WTC11 (cell line): ENCODE measurements around the gene PGAP6. TPM values are rescaled to one million over a fixed set of nuclear protein-coding genes. Genes with fewer than 3 reads are reported as not detected.
A peak's percentile ranks its signal among the peaks of the same experiment; 100 is the strongest.

Experiments
- AR ChIP-seq: fragments of 250-450 bp; sonication (Bioruptor Pico); IDR thresholded peaks from 2 replicates; pipeline ENCODE4 v1.9.0; 2021; ENCODE audit warnings: mild to moderate bottlenecking
- E2F1 ChIP-seq: sonication (generic); formaldehyde crosslinking; IDR thresholded peaks from 2 replicates; pipeline ENCODE4 v1.8.0; 2022; ENCODE audit warnings: mild to moderate bottlenecking, missing genetic modification reagents
- EMX1 ChIP-seq: fragments of 250-450 bp; sonication (Bioruptor Pico); IDR thresholded peaks from 2 replicates; pipeline ENCODE4 v1.8.0; 2021; ENCODE audit warnings: mild to moderate bottlenecking
- FOXK1 ChIP-seq: sonication (generic); formaldehyde crosslinking; IDR thresholded peaks from 2 replicates; pipeline ENCODE4 v1.8.0; 2022; ENCODE audit warnings: mild to moderate bottlenecking, moderate library complexity, missing genetic modification reagents
- GRHL2 ChIP-seq: fragments of 250-450 bp; sonication (Bioruptor Pico); IDR thresholded peaks from 2 replicates; pipeline ENCODE4 v1.8.0; 2022; ENCODE audit warnings: mild to moderate bottlenecking, moderate library complexity; ENCODE audit not compliant: insufficient replicate concordance, severe bottlenecking
- GTF2I ChIP-seq: fragments of 250-450 bp; sonication (Bioruptor Pico); conservative IDR thresholded peaks from 2 replicates; pipeline ENCODE4 v1.4.0; 2021; ENCODE audit warnings: mild to moderate bottlenecking
- HMGA2 ChIP-seq: fragments of 250-450 bp; sonication (Bioruptor Pico); IDR thresholded peaks from 2 replicates; pipeline ENCODE4 v1.4.0; 2021; ENCODE audit warnings: mild to moderate bottlenecking, moderate library complexity
- JAZF1 ChIP-seq: fragments of 250-450 bp; sonication (Bioruptor Pico); IDR thresholded peaks from 2 replicates; pipeline ENCODE4 v1.9.0; 2021; ENCODE audit warnings: moderate library complexity, mild to moderate bottlenecking, inconsistent platforms
- NFYB ChIP-seq: sonication (generic); formaldehyde crosslinking; conservative IDR thresholded peaks from 2 replicates; pipeline ENCODE4 v1.8.0; 2022; ENCODE audit warnings: low read depth, missing genetic modification reagents
- NR3C1 ChIP-seq: sonication (generic); formaldehyde crosslinking; conservative IDR thresholded peaks from 2 replicates; pipeline ENCODE4 v1.8.1; 2023; ENCODE audit warnings: low read depth, mild to moderate bottlenecking, missing genetic modification reagents
- PREB ChIP-seq: sonication (generic); formaldehyde crosslinking; IDR thresholded peaks from 2 replicates; pipeline ENCODE4 v1.8.1; 2022; ENCODE audit warnings: mild to moderate bottlenecking, missing genetic modification reagents, moderate library complexity, borderline replicate concordance
- RORB ChIP-seq: fragments of 250-450 bp; sonication (Bioruptor Pico); IDR thresholded peaks from 2 replicates; pipeline ENCODE4 v1.9.0; 2021; ENCODE audit warnings: mild to moderate bottlenecking
- ZBTB43 ChIP-seq: sonication (generic); formaldehyde crosslinking; IDR thresholded peaks from 2 replicates; pipeline ENCODE4 v1.8.1; 2023; ENCODE audit warnings: mild to moderate bottlenecking, missing genetic modification reagents
- ZNF219 ChIP-seq: sonication (generic); formaldehyde crosslinking; IDR thresholded peaks from 2 replicates; pipeline ENCODE4 v1.8.0; 2023; ENCODE audit warnings: missing genetic modification reagents, mild to moderate bottlenecking, borderline replicate concordance
- ZNF416 ChIP-seq: fragments of 250-450 bp; sonication (Bioruptor Pico); IDR thresholded peaks from 2 replicates; pipeline ENCODE4 v1.9.0; 2021; ENCODE audit warnings: mild to moderate bottlenecking, inconsistent platforms
- total RNA-seq: library from RNA; stranded (reverse); gene quantifications from 3 replicates; pipeline ENCODE4 v1.2.3, GENCODE V29; 2021
- TF ChIP-seq, protein P1 (sequence below): sonication (generic); formaldehyde crosslinking; IDR thresholded peaks from 2 replicates; pipeline ENCODE4 v1.8.1; 2023; ENCODE audit warnings: mild to moderate bottlenecking, missing genetic modification reagents, moderate library complexity
- TF ChIP-seq, protein P2 (sequence below): fragments of 250-450 bp; sonication (Bioruptor Pico); conservative IDR thresholded peaks from 2 replicates; pipeline ENCODE4 v1.9.0; 2021; ENCODE audit warnings: mild to moderate bottlenecking
- TF ChIP-seq, protein P3 (sequence below): sonication (generic); formaldehyde crosslinking; IDR thresholded peaks from 2 replicates; pipeline ENCODE4 v1.8.1; 2023; ENCODE audit warnings: mild to moderate bottlenecking, missing genetic modification reagents, borderline replicate concordance
- TF ChIP-seq, protein P4 (sequence below): sonication (generic); formaldehyde crosslinking; conservative IDR thresholded peaks from 2 replicates; pipeline ENCODE4 v1.8.1; 2022; ENCODE audit warnings: mild to moderate bottlenecking, missing genetic modification reagents
- TF ChIP-seq, protein P5 (sequence below): sonication (generic); formaldehyde crosslinking; conservative IDR thresholded peaks from 2 replicates; pipeline ENCODE4 v1.8.1; 2023; ENCODE audit warnings: mild to moderate bottlenecking, low read depth, missing genetic modification reagents, moderate library complexity

PGAP6 gene
- total RNA-seq, 1 experiment from 2014 or later: 108 TPM

- TF ChIP-seq ZNF416 (CRISPR knock-in tag) (peak; percentile 91), E2F1 (CRISPR knock-in tag) (0 out of 2 replicates have a peak, but pooled peaks have one; percentile 31), NFYB (CRISPR knock-in tag) (no peak), EMX1 (CRISPR knock-in tag) (peak; percentile 83), RORB (CRISPR knock-in tag) (no peak), PREB (CRISPR knock-in tag) (no peak), JAZF1 (CRISPR knock-in tag) (no peak), GRHL2 (no peak), ZNF219 (no peak; the same call in 1 of the 2 replicates), NR3C1 (CRISPR knock-in tag) (no peak), ZBTB43 (CRISPR knock-in tag) (no peak), FOXK1 (CRISPR knock-in tag) (no peak; the same call in 1 of the 2 replicates), AR (CRISPR knock-in tag) (0 out of 2 replicates have a peak, but pooled peaks have one; percentile 30), GTF2I (CRISPR knock-in tag) (no peak), HMGA2 (CRISPR knock-in tag) (no peak)
- TF ChIP-seq, protein P1, sequence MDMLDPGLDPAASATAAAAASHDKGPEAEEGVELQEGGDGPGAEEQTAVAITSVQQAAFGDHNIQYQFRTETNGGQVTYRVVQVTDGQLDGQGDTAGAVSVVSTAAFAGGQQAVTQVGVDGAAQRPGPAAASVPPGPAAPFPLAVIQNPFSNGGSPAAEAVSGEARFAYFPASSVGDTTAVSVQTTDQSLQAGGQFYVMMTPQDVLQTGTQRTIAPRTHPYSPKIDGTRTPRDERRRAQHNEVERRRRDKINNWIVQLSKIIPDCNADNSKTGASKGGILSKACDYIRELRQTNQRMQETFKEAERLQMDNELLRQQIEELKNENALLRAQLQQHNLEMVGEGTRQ (CRISPR knock-in tag): peak; percentile 40
- TF ChIP-seq, protein P2, sequence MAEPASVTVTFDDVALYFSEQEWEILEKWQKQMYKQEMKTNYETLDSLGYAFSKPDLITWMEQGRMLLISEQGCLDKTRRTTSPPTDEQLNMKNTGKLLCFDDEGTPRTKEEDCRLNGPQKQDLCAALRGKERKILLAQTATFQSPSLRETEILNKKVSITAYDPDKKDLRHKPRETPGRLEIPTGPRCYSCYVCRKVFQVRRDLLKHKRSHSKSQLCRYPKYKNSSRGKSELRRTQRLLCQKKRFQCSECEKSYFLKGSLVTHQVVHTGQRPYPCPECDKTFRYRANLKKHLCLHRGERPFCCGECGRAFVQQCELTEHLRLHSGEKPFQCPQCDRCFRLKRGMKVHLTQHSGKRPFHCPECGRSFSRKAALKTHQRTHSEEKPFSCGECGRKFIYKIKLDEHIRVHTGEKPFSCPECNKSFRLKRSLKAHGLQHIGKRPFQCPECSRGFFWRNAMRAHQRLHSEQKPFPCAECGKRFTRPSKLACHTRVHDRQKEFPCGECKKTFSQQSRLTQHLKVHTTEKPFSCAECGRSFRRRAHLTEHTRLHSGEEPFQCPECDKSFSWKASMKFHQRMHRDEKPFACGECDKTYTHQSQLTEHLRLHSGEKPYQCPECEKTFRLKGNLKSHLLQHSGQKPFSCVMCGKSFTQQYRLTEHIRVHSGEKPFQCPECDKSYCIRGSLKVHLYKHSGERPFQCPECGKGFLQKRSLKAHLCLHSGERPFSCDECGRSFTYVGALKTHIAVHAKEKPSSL (CRISPR knock-in tag): no peak
- TF ChIP-seq, protein P3, sequence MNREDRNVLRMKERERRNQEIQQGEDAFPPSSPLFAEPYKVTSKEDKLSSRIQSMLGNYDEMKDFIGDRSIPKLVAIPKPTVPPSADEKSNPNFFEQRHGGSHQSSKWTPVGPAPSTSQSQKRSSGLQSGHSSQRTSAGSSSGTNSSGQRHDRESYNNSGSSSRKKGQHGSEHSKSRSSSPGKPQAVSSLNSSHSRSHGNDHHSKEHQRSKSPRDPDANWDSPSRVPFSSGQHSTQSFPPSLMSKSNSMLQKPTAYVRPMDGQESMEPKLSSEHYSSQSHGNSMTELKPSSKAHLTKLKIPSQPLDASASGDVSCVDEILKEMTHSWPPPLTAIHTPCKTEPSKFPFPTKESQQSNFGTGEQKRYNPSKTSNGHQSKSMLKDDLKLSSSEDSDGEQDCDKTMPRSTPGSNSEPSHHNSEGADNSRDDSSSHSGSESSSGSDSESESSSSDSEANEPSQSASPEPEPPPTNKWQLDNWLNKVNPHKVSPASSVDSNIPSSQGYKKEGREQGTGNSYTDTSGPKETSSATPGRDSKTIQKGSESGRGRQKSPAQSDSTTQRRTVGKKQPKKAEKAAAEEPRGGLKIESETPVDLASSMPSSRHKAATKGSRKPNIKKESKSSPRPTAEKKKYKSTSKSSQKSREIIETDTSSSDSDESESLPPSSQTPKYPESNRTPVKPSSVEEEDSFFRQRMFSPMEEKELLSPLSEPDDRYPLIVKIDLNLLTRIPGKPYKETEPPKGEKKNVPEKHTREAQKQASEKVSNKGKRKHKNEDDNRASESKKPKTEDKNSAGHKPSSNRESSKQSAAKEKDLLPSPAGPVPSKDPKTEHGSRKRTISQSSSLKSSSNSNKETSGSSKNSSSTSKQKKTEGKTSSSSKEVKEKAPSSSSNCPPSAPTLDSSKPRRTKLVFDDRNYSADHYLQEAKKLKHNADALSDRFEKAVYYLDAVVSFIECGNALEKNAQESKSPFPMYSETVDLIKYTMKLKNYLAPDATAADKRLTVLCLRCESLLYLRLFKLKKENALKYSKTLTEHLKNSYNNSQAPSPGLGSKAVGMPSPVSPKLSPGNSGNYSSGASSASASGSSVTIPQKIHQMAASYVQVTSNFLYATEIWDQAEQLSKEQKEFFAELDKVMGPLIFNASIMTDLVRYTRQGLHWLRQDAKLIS (CRISPR knock-in tag): no peak
- TF ChIP-seq, protein P4, sequence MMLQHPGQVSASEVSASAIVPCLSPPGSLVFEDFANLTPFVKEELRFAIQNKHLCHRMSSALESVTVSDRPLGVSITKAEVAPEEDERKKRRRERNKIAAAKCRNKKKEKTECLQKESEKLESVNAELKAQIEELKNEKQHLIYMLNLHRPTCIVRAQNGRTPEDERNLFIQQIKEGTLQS (CRISPR knock-in tag): no peak
- TF ChIP-seq, protein P5, sequence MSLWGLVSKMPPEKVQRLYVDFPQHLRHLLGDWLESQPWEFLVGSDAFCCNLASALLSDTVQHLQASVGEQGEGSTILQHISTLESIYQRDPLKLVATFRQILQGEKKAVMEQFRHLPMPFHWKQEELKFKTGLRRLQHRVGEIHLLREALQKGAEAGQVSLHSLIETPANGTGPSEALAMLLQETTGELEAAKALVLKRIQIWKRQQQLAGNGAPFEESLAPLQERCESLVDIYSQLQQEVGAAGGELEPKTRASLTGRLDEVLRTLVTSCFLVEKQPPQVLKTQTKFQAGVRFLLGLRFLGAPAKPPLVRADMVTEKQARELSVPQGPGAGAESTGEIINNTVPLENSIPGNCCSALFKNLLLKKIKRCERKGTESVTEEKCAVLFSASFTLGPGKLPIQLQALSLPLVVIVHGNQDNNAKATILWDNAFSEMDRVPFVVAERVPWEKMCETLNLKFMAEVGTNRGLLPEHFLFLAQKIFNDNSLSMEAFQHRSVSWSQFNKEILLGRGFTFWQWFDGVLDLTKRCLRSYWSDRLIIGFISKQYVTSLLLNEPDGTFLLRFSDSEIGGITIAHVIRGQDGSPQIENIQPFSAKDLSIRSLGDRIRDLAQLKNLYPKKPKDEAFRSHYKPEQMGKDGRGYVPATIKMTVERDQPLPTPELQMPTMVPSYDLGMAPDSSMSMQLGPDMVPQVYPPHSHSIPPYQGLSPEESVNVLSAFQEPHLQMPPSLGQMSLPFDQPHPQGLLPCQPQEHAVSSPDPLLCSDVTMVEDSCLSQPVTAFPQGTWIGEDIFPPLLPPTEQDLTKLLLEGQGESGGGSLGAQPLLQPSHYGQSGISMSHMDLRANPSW: 0 out of 2 replicates have a peak, but pooled peaks have one; percentile 28
Measured at GRCh38 chr16:401468-402348, 19.9 kb upstream of the PGAP6 start, which contains the start of gene DECR2 (continued).
